Measurements from ENCODE around the gene MDK.

Gene MDK

GRCh38 chr11:46350695-46351094 lies 30.8 kb upstream of the MDK start:
- no peak overlapping the region for H3K4me3 ChIP-seq (ENCODE audit: low read depth, low read length)
- no peak for DNase-seq (ENCODE audit: low read depth)
- no peak for TF ChIP-seq POLR2A (IDR thresholded peaks at IDR 0.05; ENCODE audit: extremely low read depth, insufficient read length)
- no peak for TF ChIP-seq CTCF (IDR thresholded peaks at IDR 0.05; ENCODE audit: low read depth, low read length)
- TF ChIP-seq MYC (IDR thresholded peaks at IDR 0.05; ENCODE audit: low read depth, low read length), result no peak
- no peak for TF ChIP-seq MAX (IDR thresholded peaks at IDR 0.05; ENCODE audit: low read depth, low read length)

- TF ChIP-seq MYC (IDR thresholded peaks at IDR 0.05; ENCODE audit: low read depth, low read length), result no peak
- no peak for TF ChIP-seq POLR2A (IDR thresholded peaks at IDR 0.05; ENCODE audit: extremely low read depth, insufficient read length)
- no peak for TF ChIP-seq CTCF (IDR thresholded peaks at IDR 0.05; ENCODE audit: low read depth, low read length)
- TF ChIP-seq MAX (IDR thresholded peaks at IDR 0.05; ENCODE audit: low read depth, low read length), result no peak
- no peak for DNase-seq (ENCODE audit: low read depth)
- H3K4me3 ChIP-seq (ENCODE audit: low read depth, low read length), result no peak overlapping the region
These were observed 30.3 kb upstream of the MDK start for GRCh38 chr11:46351148-46351547.

GRCh38 chr11:46351606-46352005 lies 29.9 kb upstream of the MDK start:
- DNase-seq (ENCODE audit: low read depth), result no peak
- TF ChIP-seq CTCF (IDR thresholded peaks at IDR 0.05; ENCODE audit: low read depth, low read length) (no peak), MAX (IDR thresholded peaks at IDR 0.05; ENCODE audit: low read depth, low read length) (no peak), MYC (IDR thresholded peaks at IDR 0.05; ENCODE audit: low read depth, low read length) (no peak), POLR2A (IDR thresholded peaks at IDR 0.05; ENCODE audit: extremely low read depth, insufficient read length) (no peak)

GRCh38 chr11:46352063-46352841 lies 29.2 kb upstream of the MDK start:
- no peak for TF ChIP-seq POLR2A (IDR thresholded peaks at IDR 0.05; ENCODE audit: extremely low read depth, insufficient read length)
- TF ChIP-seq MYC (IDR thresholded peaks at IDR 0.05; ENCODE audit: low read depth, low read length), result no peak
- 0 out of 2 replicates have a peak, but pooled peaks have one; percentile 12 for TF ChIP-seq MAX (IDR thresholded peaks at IDR 0.05; ENCODE audit: low read depth, low read length)
- peak; percentile 92 for TF ChIP-seq CTCF (IDR thresholded peaks at IDR 0.05; ENCODE audit: low read depth, low read length)
- no peak overlapping the region for H3K4me3 ChIP-seq (ENCODE audit: low read depth, low read length)
- DNase-seq (ENCODE audit: low read depth), result peak; percentile 76

More at GRCh38 chr11:46351606-46352005, 29.9 kb upstream of the MDK start:
- no peak overlapping the region for H3K4me3 ChIP-seq (ENCODE audit: low read depth, low read length)

GRCh38 chr11:46353698-46354097 lies 27.8 kb upstream of the MDK start:
- H3K4me3 ChIP-seq (ENCODE audit: low read depth, low read length), result no peak overlapping the region
- TF ChIP-seq CTCF (IDR thresholded peaks at IDR 0.05; ENCODE audit: low read depth, low read length), result no peak
- TF ChIP-seq POLR2A (IDR thresholded peaks at IDR 0.05; ENCODE audit: extremely low read depth, insufficient read length), result no peak
- TF ChIP-seq MYC (IDR thresholded peaks at IDR 0.05; ENCODE audit: low read depth, low read length), result no peak
- no peak for TF ChIP-seq MAX (IDR thresholded peaks at IDR 0.05; ENCODE audit: low read depth, low read length)
- DNase-seq (ENCODE audit: low read depth), result peak; percentile 55

Data from NB4 (cell line).